RPMI7951 (cell line): ENCODE results near the gene SYT3. TPM values are rescaled to one million over a fixed set of nuclear protein-coding genes. Genes with fewer than 3 reads are reported as not detected.
A peak's percentile ranks its signal among the peaks of the same experiment; 100 is the strongest.

Experiments used
- DNase-seq: peaks from one replicate; pipeline ENCODE4 v3.0.0-alpha.2; 2012; ENCODE audit warnings: low read depth
- total RNA-seq: library from RNA; depleted of rRNA; stranded (reverse); fragments of >200 nt; shearing (Covaris generic); gene quantifications from 2 replicates; pipeline ENCODE4 v1.2.3, GENCODE V29; 2014; rRNA removed

SYT3 gene, protein sequence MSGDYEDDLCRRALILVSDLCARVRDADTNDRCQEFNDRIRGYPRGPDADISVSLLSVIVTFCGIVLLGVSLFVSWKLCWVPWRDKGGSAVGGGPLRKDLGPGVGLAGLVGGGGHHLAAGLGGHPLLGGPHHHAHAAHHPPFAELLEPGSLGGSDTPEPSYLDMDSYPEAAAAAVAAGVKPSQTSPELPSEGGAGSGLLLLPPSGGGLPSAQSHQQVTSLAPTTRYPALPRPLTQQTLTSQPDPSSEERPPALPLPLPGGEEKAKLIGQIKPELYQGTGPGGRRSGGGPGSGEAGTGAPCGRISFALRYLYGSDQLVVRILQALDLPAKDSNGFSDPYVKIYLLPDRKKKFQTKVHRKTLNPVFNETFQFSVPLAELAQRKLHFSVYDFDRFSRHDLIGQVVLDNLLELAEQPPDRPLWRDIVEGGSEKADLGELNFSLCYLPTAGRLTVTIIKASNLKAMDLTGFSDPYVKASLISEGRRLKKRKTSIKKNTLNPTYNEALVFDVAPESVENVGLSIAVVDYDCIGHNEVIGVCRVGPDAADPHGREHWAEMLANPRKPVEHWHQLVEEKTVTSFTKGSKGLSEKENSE
- not detected in 2 replicates for total RNA-seq

DNA sequence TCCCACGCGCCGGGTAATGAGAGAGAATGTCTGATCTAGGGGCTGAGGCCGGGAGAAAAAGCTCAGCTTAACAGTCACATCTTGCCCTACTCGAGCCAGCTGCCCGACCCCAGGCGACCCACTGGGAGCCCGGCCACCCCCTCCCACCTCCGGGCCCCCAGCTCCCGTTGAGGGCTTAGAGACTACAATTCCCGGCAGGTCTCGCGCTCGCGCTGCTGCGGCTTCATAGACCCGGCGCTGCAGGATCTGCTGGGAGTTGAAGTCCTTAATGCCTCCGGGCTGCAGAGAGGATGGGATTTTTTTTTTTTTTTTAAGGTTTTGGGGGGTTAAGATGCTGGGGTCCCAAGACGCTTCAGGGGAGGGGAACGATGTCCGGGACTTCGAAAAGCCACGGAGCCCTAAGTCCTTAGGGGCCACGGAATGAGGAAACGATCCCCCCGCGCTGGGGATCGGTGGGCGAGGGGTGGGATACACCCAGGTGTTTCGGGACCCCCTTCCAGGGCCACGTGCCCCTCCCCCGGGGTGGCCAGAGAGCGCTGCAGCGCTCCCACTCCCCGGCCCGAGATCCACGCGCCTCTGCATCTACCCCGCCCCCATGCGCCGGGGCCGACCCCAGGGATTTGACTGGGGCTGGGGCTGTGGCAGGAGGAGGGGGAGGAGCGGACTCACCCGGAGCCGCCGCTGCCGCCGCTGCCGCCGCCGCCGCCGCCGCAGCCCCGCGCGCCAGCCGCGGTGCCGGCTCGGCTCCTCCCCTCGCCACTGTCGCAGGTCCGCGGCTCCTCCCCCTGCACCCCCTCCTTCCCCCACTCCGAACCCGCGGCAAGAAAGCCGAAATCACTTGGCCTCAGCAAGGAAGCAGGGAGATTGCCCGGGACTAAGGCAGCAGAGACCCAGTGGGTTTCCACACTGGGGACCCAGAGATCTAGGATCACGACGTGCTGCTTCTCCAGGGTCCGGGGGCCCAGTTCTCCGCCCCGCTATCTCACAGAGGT is at the start of gene SYT3:
Gene SYT3 (minus strand): TSS at position 761 of the 992 bp plus-strand sequence. CDS start 2,470 bp downstream, outside the sequence.
- peak; percentile 21 for DNase-seq

DNA sequence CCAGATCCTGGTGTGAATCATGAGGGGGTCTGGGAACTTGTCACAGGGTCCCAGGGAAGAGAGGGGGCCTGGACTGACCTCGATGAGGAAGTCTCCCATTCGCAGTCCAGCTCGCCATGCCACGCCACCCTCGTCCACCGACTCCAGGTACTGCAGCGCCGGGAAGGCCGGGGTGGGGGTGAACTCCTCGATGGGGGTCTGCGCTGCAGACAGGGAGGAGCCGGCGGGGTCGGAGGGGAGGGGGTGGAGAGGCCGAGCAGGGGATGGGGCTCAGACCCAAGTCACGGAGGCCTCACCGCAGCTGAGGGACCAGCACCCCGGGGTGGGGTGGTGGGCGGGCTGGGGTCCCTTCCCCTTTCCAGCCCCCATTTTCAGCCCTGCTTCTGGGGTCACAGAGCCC is 49.1 kb upstream of the SYT3 start:
- DNase-seq: no peak

DNA sequence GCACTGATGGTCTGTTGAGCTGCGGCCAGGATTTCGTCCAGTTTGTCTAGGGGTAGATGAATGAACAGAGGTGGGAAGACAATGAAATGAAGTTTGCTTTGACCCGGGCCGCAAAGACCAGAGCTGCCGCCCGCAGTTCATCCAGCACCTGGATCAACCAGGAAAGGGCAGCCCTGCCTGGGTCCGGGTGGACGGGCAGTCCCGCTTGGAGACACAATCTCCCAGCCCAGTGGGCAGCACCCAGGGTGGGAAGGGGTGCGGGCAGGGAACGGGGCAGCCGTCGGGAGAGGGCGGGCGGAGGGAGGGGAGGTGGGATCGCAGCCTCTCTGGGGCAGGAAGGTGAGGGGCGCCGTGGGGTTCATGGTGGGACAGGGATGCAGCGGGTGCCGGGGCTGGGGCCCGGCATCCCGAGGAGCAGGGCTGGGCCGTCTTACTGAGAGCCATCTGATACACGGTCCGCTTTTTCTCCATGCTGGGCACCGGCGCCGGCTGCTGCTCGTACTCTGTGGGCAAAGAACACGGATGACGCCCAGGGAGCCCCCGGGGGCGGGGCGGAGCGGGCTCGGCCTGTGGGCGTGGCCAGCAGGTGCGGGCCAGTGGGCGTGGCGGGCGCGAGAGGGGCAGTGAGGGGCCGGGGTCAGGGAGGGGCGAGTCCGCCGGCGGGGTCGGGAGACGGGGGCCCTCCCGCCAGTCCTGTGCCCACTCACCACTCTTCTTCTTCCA is 46.8 kb upstream of the SYT3 start:
- no peak for DNase-seq

DNA sequence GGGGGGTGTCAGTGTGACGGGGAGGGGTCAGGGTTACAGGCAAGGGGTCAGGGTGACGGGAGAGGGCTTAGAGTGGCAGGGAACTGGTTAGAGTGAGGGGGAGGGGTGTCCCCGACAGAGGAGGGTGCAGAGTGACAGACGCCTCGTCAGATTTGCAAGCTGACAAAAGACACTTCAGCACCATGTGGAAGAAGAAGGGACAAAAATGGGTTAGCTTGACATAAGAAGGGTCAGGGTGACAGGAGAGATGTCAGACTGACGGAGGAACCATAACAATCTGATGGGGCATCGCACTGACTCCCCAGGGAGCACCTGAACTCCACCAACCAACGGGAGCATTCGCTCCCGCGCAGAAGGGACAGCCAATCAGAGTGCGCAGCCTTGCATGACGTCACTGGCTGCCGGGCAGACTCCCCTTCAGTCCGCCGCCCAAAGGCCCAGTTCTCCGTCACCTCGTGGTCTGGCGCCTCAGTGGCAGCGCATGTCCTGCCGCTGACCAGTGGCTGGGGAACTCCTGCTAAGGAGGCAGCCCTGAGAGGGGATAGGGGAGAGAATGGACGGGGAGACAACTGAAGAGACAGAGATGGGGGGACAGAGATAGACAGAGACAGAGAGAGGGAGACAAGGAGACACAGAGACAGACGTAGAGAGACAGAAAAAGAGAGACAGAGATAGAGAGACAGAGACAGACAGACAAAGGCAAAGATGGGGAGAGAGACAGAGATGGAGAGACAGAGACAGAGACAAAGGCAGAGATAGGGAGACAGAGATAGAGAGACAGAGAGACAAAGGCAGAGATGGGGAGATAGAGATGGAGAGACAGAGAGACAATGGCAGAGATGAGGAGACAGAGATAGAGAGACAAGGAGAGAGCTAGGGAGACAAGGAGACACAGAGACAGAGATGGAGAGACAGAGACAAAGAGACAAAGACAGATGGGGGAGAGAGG is 39.8 kb upstream of the SYT3 start:
- DNase-seq: peak; percentile 78

DNA sequence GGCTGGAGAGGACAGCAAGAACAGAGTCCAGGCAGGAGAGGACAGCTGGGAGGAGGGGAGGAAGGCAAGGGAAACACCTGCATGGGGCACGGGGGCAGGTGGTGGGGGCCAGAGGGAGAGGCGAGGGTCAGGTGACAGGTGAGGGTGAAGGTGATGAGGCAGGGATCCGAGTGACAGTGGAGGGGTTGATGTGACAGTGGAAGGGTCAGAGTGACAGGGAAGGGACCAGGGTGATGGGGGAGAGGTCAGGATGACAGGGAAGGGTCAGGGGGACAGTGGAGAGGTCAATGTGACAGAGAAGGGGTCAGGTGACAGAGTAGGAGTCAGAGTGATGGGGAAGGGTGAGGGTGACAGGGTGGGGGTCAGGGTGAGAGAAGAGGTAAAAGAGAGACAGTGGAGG is 38.6 kb upstream of the SYT3 start:
- no peak for DNase-seq

DNA sequence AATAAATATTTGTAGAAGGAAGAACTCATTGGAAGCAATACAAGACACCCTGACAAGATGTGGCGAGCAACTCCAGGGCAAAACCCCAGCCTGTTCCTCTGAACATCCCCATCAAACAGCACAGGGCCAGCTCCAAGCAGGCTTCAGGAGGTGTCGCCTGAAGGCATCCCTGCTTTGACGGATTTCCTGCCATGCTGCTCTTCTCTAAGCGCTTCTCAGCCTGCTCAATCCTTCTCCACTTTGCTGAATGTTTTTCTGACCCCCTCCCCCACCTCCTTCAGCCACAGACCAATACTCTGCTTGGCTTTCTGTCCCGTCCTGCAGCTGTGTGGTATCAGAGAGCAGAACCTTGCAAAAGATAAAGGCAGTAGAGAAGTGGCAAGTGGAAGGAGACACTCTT is 38.0 kb upstream of the SYT3 start:
- no peak for DNase-seq

DNA sequence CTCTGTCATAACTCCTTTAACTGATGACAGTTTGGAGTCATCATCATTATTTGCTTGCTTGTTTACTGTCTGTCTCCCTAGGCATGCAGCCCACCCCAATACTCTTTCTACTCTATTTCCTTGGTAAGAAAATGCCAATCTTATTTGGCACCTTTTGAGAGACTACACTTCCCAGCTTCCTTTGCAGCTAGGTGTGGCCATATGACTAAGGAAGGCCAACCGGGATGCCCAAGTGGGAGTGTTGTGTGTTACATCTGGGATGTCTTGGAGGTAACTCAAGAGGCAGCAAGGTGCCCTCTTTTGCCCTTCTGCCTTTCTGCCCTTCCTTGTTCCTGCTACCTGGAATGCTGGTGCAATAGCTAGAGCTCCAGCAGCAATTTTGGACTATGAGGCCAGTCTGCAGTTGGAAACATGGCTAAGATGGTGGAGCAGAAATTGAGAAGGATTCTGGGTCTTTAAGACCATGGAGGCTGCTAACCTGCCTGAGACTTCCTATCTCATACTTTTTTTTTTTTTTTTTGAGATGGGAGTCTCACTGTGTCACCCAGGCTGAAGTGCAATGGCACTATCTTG is 37.0 kb upstream of the SYT3 start:
- DNase-seq: no peak

DNA sequence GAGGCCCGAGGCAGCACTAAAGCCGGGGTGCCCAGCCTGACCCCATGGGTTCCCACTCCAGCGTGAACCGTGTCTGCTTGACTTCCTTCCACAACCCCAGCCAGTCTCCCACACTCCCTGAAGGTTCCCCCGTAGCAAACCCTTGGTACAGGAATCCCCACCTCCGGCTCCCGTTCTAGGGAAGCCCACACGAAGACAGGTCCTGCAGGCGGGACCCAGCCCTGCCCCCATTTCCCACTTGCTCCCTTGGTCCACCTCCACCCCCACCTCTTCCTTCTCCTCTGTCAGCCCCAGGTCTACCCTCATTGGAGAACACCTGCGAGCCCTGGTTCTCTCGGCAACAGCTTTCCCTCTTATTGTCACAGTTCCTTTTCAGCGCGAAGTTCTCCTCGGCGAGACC is 33.4 kb upstream of the SYT3 start:
- no peak for DNase-seq

DNA sequence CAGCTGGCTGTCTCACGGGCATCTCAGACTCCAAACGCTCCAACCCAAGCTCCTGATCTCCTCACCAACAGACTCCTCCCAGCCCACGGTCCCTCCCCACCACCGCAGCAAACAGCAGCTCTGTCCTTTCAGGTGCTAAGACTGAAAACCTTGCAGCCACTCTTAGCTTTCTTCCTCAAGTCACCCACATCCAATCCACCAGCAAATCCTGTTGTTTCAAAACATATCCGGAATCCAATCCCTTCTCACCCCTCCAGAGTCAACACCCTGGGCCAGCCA is 30.4 kb upstream of the SYT3 start:
- DNase-seq: no peak

DNA sequence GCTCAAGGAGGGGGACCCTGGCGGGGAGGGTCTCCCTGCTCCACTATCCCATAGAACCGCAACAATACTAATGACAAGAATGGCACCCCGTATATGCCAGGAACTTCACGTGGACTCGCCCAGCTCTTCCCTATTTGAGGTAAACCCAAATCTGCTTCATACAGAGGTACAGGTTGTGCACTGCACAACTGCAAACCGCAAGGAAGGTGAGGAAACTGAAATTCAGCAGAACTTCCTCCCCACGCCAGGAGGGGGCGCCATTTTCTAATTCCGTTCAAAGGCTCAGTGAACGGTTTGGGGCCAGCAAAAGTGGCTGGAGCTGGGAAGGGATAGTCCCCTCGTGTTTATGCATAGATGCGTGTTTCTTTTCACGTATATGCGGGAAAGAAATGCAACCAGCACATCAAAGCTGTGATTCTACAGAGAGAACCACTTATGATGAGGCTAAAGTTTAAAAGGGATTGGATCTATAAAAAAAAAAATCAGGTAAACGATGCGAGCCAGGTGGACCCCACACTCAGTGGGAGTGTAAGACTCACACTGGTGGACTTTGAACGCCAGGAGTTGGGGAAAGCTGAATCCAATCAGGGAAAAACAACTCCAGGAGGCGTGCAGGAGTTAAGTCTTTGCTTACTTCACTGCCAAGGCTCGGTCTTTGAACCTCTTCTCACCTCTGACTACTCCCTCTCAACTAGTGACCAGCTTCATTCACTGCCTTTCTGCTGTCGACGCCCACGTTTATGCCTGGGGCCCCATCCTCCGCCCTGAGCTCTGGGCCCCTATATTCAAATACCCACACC is 29.8 kb upstream of the SYT3 start:
- peak; percentile 18 for DNase-seq

DNA sequence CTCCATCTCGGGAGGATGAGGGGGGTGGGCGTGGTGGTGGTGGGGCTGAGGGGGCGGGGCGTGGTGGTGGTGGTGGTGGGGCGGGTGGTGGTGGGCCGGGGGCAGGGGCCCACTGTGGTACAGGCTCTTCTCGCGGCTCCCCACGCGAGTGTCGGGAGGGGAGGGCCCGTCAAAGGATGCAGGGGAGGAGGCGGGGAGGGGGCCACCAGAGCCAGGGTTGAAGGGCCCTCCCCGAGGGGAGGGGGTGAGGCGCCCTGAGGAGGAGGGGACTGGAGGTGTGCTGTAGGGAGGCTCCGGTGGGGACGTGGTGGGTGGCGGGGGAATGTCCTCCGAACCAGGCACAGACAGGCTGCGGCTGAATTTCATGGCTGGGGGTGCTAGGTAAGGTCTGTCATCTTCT is 29.2 kb upstream of the SYT3 start:
- no peak for DNase-seq

DNA sequence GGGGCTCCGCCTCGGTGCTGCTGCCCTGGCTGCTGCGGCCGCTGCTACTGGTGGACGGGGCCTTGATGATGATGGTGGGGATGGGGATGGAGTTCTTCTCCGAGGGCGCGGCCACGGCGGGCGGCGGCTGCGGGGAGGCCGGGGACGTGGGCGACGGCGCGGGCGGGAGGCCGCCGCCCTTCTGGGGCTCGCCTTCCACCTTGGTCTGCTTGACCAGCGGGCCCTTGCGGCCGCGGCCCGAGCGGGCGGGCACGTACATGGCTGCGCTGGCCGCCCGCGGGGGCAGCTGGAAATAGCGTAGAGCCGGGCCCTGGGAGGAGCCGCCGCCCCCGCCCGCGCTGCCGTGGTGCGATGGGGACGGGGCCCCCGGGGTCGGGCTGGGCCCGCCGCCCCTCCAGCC is 28.7 kb upstream of the SYT3 start:
- DNase-seq: no peak

DNA sequence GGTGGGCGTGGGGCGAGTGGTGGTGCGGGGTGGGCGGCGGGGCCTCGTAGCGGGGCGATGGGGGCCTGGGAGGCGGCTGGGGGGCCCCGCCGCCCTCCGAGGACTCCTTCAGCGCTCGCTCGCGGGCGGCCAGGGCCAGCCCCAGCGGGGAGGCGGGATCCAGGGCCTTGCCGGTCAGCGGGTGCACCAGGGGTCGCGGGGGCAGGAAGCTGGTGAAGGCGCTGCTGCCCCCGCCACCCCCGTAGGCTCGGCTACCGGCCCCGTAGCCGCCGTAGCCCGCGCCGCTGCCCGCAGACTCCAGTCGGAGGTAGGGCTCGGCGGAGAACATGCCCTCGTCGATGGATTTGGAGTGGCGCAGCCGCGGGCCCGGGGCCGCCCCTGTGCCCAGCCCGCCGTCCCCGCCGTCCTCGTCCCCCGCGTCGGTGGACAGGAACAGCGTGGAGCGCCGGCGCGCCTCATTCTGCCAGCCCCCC is 28.1 kb upstream of the SYT3 start:
- no peak for DNase-seq

DNA sequence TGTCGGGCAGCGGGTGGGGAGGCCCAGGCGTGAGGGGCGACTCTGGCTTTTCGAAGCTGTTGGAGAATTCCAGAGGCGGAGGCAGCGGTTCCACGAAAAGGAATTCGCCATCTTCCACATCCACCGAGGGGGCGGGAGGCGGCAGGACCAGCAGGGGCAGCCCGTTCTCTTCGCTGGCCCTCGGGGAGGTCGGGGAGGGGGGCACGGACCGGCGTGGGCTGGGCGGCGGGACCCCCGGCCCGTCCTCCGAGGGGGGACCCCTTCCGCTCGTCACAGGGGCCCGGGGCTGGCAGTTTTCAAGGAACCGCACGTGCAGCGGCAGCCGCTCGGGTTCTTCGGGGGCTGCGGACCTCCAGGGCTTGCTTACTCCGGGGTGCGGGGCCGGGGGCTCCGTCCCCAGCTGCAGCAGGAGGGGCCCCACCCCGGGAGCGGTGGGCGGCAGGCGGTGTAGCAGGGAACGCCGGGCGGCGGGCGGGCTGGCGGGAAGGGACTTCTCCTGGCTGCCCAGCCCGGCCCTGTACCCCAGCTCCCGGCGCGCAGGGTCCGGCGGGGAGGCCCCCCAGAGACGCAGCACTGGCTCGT is 27.6 kb upstream of the SYT3 start:
- no peak for DNase-seq

DNA sequence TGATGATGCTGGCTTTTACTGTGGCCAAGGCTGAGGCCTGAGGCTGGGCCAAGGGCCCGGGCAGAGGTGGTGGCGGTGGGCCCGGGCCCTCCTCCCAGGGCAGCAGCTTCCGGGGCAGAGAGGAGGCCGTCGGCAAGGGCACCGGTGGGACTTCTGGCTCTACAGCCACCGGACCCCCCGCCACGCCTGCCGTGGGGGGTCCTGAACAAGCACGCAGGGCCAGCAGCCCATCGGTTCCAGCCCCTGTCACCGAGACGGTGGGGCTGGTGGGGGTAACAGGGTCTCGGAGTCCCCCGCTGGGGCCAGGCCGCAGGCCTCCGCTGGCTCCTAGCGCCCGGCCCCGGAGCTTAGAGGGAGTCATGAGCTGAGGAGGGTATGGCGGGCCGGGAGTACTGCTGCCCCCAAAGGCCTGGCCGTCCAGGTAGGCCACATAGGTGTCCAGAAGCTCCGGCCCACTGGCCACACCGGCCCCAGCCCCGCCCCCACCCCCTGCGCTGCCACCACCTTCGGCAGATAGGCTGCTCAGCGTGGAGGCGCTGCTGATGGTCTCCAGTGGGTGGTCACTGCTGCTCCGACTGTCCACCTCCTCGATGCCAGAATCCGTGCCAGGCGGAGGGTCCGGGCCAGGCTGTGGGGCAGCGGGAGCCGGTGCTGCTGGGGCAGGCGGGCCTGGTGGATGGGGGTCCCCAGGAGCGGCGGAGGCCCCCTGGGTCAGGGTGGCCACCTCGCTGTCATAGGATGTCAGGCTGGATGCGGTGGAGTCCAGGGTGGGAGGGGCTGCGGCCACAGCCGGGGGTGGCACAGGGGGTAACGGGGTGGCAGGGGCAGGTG is 26.9 kb upstream of the SYT3 start:
- no peak for DNase-seq

DNA sequence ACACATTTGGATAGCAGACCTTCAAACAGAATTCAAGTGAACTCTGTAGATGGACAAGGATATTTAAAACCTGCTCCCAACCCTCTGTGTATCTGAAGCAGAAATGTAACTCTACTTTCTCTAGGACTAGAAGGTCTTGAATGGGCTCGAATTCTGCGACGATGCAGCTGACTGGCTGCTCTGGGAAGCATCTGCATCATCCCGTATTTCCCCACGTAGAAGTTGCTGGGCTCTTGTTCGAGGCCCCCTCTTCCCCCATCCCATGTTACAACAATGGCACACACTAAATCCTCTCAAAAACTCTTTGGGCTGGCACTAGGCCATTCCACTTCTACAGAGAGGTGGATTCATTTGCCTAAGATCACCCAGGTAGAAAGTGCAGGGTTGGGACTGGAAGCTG is 24.5 kb upstream of the SYT3 start:
- DNase-seq: no peak

DNA sequence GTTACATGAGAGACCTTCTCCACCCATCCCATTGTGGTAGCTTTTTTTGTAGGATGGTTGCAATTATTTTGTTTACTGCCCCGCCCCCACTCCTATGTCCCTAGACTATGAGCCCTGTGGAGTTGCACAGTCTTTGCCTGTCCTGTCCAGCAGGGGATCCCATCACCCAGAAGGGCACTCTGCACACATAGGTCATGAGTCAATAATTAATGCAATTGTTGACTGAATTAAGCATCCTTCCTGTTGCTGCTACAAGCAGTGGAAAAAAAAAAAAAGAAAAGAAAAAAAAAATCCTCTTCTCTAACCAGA is 23.8 kb upstream of the SYT3 start:
- DNase-seq: peak; percentile 11
